WTC11 (cell line): ENCODE results near the gene NCBP3. TPM values are rescaled to one million over a fixed set of nuclear protein-coding genes. Genes with fewer than 3 reads are reported as not detected.

ENCODE experiments used
- ATAC-seq: fragments of 200-7000 bp; cut with Tn5 transposase; 2 replicates; pipeline ENCODE4 v1.10.0; 2021; ENCODE audit warnings: mild to moderate bottlenecking, moderate library complexity
- CTCF ChIA-PET: fragments of 300-600 bp; sonication (Branson Sonifier 250); formaldehyde crosslinking; loops from one replicate; lab custom pipeline; 2021; ENCODE audit warnings: antibody characterized with exemption; lab: Charles Lee
- POLR2A ChIA-PET: fragments of 350-600 bp; sonication (Branson Sonifier 250); formaldehyde crosslinking; loops from one replicate; lab custom pipeline; 2021; ENCODE audit warnings: antibody characterized with exemption; lab: Charles Lee
- DNase-seq: peaks from one replicate; pipeline ENCODE4 v3.0.0; 2021; ENCODE audit warnings: low spot score
- H3K27ac Mint-ChIP-seq: 2 replicates; pipeline ENCODE4 v1.8.0; 2021; ENCODE audit warnings: mixed read lengths
- H3K27me3 Mint-ChIP-seq: 2 replicates; pipeline ENCODE4 v1.8.0; 2021; ENCODE audit warnings: low read depth, mild to moderate bottlenecking, moderate library complexity, mixed read lengths
- H3K36me3 Mint-ChIP-seq: 2 replicates; pipeline ENCODE4 v1.8.0; 2021; ENCODE audit warnings: mixed read lengths
- H3K4me1 Mint-ChIP-seq: 2 replicates; pipeline ENCODE4 v1.8.0; 2022; ENCODE audit warnings: mixed read lengths
- H3K4me3 Mint-ChIP-seq: 2 replicates; pipeline ENCODE4 v1.8.0; 2021; ENCODE audit warnings: mild to moderate bottlenecking, moderate library complexity, mixed read lengths
- H3K9me3 Mint-ChIP-seq: 2 replicates; pipeline ENCODE4 v1.8.0; 2021; ENCODE audit warnings: mixed read lengths
- AFF4 ChIP-seq: sonication (generic); formaldehyde crosslinking; IDR thresholded peaks from 2 replicates; pipeline ENCODE4 v1.8.1; 2023; ENCODE audit warnings: mild to moderate bottlenecking, missing genetic modification reagents, borderline replicate concordance
- AR ChIP-seq: fragments of 250-450 bp; sonication (Bioruptor Pico); IDR thresholded peaks from 2 replicates; pipeline ENCODE4 v1.9.0; 2021; ENCODE audit warnings: mild to moderate bottlenecking
- E2F1 ChIP-seq: sonication (generic); formaldehyde crosslinking; IDR thresholded peaks from 2 replicates; pipeline ENCODE4 v1.8.0; 2022; ENCODE audit warnings: mild to moderate bottlenecking, missing genetic modification reagents
- E2F4 ChIP-seq: sonication (generic); formaldehyde crosslinking; IDR thresholded peaks from 2 replicates; pipeline ENCODE4 v1.8.1; 2022; ENCODE audit warnings: low read depth, mild to moderate bottlenecking, moderate library complexity, missing genetic modification reagents, borderline replicate concordance
- E2F5 ChIP-seq: sonication (generic); formaldehyde crosslinking; IDR thresholded peaks from 2 replicates; pipeline ENCODE4 v1.8.1; 2022; ENCODE audit warnings: mild to moderate bottlenecking, moderate library complexity, missing genetic modification reagents
- GABPB1 ChIP-seq: sonication (generic); formaldehyde crosslinking; IDR thresholded peaks from 2 replicates; pipeline ENCODE4 v1.8.1; 2023; ENCODE audit warnings: mild to moderate bottlenecking, missing genetic modification reagents
- HMGA2 ChIP-seq: fragments of 250-450 bp; sonication (Bioruptor Pico); IDR thresholded peaks from 2 replicates; pipeline ENCODE4 v1.4.0; 2021; ENCODE audit warnings: mild to moderate bottlenecking, moderate library complexity
- MLX ChIP-seq: sonication (generic); formaldehyde crosslinking; IDR thresholded peaks from 2 replicates; pipeline ENCODE4 v1.8.1; 2023; ENCODE audit warnings: mild to moderate bottlenecking, missing genetic modification reagents, moderate library complexity
- OVOL2 ChIP-seq: fragments of 250-450 bp; sonication (Bioruptor Pico); IDR thresholded peaks from 2 replicates; pipeline ENCODE4 v1.9.0; 2021; ENCODE audit warnings: mild to moderate bottlenecking, borderline replicate concordance
- PRDM15 ChIP-seq: sonication (generic); formaldehyde crosslinking; IDR thresholded peaks from 2 replicates; pipeline ENCODE4 v1.8.0; 2022; ENCODE audit warnings: missing genetic modification reagents
- TP53 ChIP-seq: sonication (generic); formaldehyde crosslinking; IDR thresholded peaks from 2 replicates; pipeline ENCODE4 v1.8.1; 2023; ENCODE audit warnings: mild to moderate bottlenecking, missing genetic modification reagents
- ZNF138 ChIP-seq: sonication (generic); formaldehyde crosslinking; conservative IDR thresholded peaks from 2 replicates; pipeline ENCODE4 v1.8.1; 2022; ENCODE audit warnings: mild to moderate bottlenecking, moderate library complexity, missing genetic modification reagents
- ZNF512 ChIP-seq: sonication (generic); formaldehyde crosslinking; IDR thresholded peaks from 2 replicates; pipeline ENCODE4 v1.8.1; 2022; ENCODE audit warnings: missing genetic modification reagents, borderline replicate concordance
- ZNF671 ChIP-seq: fragments of 250-450 bp; sonication (Bioruptor Pico); IDR thresholded peaks from 2 replicates; pipeline ENCODE4 v1.8.0; 2021; ENCODE audit warnings: mild to moderate bottlenecking
- total RNA-seq: library from RNA; stranded (reverse); gene quantifications from 3 replicates; pipeline ENCODE4 v1.2.3, GENCODE V29; 2021

Gene NCBP3
- total RNA-seq, 1 experiment from 2014 or later = 48.7 TPM

GRCh38 chr17:3777366-3778120 lies 68.5 kb downstream of the NCBP3 start (continued):
- TF ChIP-seq AR (CRISPR knock-in tag) (no peak), MLX (no peak), ZNF138 (CRISPR knock-in tag) (no peak)

- Mint-ChIP-seq H3K27me3 (no peaks in the 10 kb centered on the region; the same call in 1 of the 2 replicates), H3K4me3 (no peak overlapping the region), H3K4me1 (peaks cover 14% of the 10 kb centered on the region), H3K9me3 (peaks cover 4% of the 10 kb centered on the region; the same call in 1 of the 2 replicates), H3K27ac (no peak overlapping the region), H3K36me3 (no peaks in the 10 kb centered on the region)
- no peak for DNase-seq
- ChIA-PET POLR2A (no interaction called here), CTCF (interaction anchor here (0.6 to 7.5 kb wide), 4 partner anchors 22 to 44 kb away, joined by 3 to 125 read pairs (median 3); no protein-coding TSS in a partner anchor)
- no peak for ATAC-seq
- TF ChIP-seq E2F5 (CRISPR knock-in tag) (no peak), PRDM15 (CRISPR knock-in tag) (no peak), AR (CRISPR knock-in tag) (no peak), AFF4 (no peak), E2F4 (CRISPR knock-in tag) (no peak), E2F1 (no peak), OVOL2 (CRISPR knock-in tag) (no peak), ZNF671 (CRISPR knock-in tag) (no peak), HMGA2 (no peak), GABPB1 (CRISPR knock-in tag) (no peak), ZNF512 (CRISPR knock-in tag) (no peak), TP53 (CRISPR knock-in tag) (no peak)
These were observed 72.1 kb downstream of the NCBP3 start for GRCh38 chr17:3773966-3774365.
